Kidney epithelial cell (primary cell): ENCODE measurements around the gene PHTF1. TPM values are rescaled to one million over a fixed set of nuclear protein-coding genes. Genes with fewer than 3 reads are reported as not detected.
A peak's percentile ranks its signal among the peaks of the same experiment; 100 is the strongest.

Source experiments
- DNase-seq: peaks from one replicate; pipeline ENCODE4 v3.0.0-alpha.2; 2010; ENCODE audit warnings: low read depth
- H3K27me3 ChIP-seq: 2 replicates; pipeline ENCODE4 v1.6.0; 2011; ENCODE audit warnings: low read length; ENCODE audit not compliant: control insufficient read depth, insufficient read depth
- H3K36me3 ChIP-seq: 2 replicates; pipeline ENCODE4 v1.5.1; 2011; ENCODE audit warnings: low read length; ENCODE audit not compliant: control insufficient read depth, insufficient read depth
- H3K4me3 ChIP-seq: 2 replicates; pipeline ENCODE4 v1.5.1; 2011; ENCODE audit warnings: low read depth, mild to moderate bottlenecking, control low read depth, low read length
- total RNA-seq: library from RNA; depleted of rRNA; stranded (reverse); fragments of >200 nt; gene quantifications from 2 replicates; pipeline ENCODE4 v1.2.3, GENCODE V29; 2015
- TF ChIP-seq, protein P1 (sequence below): IDR thresholded peaks from 2 replicates; pipeline ENCODE4 v1.5.1; 2011; ENCODE audit warnings: mild to moderate bottlenecking, moderate library complexity, low read length, control low read depth, inconsistent platforms; ENCODE audit not compliant: insufficient read depth, poor library complexity, severe bottlenecking

The PHTF1 gene
- 22.5 and 33.1 TPM in 2 replicates for total RNA-seq

DNA sequence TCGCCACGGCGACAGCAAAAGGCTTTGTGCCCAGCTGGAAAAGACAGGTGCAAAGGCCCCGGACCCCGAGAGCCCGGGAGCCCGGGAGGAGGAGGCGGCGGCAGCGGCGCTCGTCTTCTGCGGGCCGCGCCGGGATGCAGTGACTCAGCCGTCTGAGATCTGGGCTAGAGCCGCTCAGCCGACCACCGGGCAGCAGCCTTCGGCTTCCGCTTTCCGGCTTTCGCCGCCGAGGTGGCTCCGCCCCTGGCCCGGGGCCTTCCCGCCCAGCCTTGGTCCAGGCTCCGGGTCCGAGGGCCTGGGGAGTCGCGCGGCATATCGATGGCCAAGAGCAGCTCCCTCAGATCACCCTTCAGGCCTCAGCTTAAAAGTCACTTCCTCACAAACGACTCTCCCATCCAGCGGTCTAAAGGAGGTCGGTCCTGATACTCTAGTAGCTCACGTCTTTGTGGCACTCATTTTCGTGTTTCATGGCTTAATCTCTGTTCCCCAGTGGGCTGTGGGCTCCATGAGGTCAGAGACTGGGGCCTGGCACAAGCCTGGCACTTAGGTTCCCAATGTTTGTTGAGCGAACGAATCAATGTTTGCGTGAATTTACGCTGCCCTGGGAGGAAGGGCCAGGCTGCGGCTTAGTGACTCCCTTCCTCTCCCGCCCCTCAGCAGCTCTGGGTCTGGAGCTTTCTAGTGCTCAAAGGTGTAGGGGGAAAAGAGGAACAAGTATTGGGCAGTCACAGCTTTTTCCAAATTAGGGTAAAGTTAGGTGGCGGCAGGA, at the start of gene PHTF1:
TSS of gene PHTF1 (minus strand) at position 154 of the 769 bp plus-strand sequence. CDS start 783 bp downstream, outside the sequence.
- H3K27me3 ChIP-seq, result no peaks in the 10 kb centered on the region
- TF ChIP-seq, protein P1, sequence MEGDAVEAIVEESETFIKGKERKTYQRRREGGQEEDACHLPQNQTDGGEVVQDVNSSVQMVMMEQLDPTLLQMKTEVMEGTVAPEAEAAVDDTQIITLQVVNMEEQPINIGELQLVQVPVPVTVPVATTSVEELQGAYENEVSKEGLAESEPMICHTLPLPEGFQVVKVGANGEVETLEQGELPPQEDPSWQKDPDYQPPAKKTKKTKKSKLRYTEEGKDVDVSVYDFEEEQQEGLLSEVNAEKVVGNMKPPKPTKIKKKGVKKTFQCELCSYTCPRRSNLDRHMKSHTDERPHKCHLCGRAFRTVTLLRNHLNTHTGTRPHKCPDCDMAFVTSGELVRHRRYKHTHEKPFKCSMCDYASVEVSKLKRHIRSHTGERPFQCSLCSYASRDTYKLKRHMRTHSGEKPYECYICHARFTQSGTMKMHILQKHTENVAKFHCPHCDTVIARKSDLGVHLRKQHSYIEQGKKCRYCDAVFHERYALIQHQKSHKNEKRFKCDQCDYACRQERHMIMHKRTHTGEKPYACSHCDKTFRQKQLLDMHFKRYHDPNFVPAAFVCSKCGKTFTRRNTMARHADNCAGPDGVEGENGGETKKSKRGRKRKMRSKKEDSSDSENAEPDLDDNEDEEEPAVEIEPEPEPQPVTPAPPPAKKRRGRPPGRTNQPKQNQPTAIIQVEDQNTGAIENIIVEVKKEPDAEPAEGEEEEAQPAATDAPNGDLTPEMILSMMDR, result no peak
- H3K36me3 ChIP-seq, result no peaks in the 10 kb centered on the region
- peak; percentile 41 for DNase-seq
- peak within 1 kb of the TSS; percentile 75 for H3K4me3 ChIP-seq

DNA sequence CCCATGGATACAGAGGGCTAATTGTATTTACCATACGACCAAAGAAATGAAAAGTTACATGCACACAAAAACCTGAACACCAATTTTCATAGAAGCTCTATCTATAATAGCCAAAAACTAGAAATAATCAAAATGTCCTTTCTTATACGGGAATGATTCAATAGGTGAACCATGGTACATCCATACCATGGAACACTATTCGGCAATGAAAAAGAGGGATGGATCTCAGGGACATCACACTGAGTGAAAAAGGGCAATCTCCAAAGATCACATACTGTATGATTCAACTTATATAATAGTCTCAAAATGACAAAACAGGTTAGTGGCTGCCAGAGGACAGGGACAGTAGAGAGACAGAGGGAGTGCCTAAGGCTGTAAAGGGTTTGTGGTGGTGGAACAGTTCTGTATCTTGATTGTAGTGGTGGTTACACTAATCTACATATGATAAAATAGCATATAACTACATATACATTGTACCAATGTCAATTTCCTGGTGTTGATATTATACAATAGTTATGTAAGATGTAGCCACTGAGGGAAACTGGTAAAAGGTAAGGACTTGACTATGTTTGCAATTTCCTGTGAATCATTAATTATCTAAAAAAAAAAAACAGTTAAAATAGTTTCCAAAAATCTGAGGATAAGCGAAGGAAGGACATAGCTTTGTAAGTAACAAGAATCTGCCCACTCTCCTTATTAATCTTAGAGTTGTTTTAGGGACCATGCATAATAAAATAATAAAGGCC, 49.3 kb upstream of the PHTF1 start:
- no peaks in the 10 kb centered on the region for H3K36me3 ChIP-seq
- H3K4me3 ChIP-seq, result no peak overlapping the region
- H3K27me3 ChIP-seq, result no peaks in the 10 kb centered on the region
- no peak for DNase-seq
- TF ChIP-seq, protein P1, result no peak

DNA sequence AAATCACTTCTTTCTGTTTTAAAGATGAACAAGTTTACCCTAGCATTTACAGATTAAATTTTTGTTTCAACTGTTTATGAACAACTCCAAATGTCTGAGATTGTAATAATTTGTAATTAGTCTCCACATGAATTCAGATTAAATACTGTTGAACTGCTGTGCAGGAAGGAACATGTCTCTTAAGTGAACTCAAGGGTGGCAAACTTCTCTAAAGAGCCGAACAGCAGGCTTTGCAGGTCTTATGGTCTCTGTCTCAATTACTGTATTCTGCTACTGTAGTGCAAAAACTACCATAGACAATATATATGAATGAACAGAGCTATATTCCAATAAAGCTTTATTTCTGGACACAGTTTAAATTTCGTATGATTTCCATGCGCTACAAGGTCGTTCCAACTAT, 46.4 kb upstream of the PHTF1 start:
- Histone ChIP-seq H3K27me3 (no peaks in the 10 kb centered on the region), H3K36me3 (no peaks in the 10 kb centered on the region), H3K4me3 (no peak overlapping the region)
- TF ChIP-seq, protein P1, result no peak
- DNase-seq, result no peak

DNA sequence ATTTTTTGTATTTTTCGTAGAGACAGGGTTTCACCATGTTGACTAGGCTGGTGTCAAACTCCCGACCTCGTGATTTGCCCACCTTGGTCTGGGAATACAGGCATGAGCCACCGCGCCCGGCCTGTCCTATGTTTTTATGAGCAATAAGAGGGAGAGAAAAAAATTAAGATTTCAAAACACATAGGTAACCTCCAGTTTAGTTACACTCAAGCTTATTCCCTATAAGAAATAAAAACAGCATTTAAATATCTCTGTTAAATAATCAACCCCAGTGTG, 45.9 kb upstream of the PHTF1 start:
- Histone ChIP-seq H3K27me3 (no peaks in the 10 kb centered on the region), H3K4me3 (no peak overlapping the region), H3K36me3 (no peaks in the 10 kb centered on the region)
- DNase-seq, result no peak
- TF ChIP-seq, protein P1, result no peak

DNA sequence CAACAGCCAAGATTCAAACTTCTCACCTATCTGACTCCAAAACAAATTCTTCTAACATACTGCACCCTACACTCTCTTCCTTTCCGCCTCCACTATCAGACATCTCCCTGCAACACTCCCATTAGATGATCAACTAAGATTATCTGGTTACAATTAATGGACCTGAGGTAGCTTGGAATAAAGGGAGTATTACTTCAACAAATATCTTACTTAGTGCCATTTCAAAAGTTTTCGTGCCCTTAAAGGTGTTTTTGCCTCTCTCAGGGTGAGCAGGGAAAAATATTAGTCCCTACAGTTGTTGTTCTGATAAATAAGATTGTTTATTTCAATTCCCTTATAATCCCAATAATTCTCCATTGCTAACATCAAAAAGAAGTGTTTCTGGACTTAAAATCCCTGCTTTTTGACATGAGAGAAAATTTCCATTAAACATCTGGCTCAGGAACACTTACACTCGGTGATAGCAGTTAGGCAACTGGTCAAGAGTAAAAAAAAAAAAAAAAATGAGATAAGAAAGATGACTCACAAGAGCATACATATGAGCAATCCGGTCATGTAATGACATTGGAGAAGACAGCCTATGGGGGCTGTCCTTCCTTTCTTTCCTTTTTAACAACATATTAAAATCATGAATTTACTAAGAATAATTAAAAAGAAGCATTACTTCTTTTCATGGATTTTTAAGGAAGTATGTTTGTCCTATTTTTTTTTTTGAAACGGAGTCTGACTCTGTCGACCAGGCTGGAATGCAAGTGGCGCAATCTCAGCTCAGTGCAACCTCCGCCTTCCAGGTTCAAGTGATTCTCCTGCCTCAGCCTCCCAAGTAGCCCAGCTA, 45.4 kb upstream of the PHTF1 start:
- H3K4me3 ChIP-seq, result no peak overlapping the region

More for the DNA sequence above, 45.4 kb upstream of the PHTF1 start:
- no peak for DNase-seq
- TF ChIP-seq, protein P1, result no peak
- Histone ChIP-seq H3K36me3 (no peaks in the 10 kb centered on the region), H3K27me3 (no peaks in the 10 kb centered on the region)
